KBM-7 (cell line): ENCODE measurements around the gene ASB5.
"Not testable (repeated sequence)": the region's sequence is repeated elsewhere in the genome, so short reads cannot be mapped to it uniquely, and the experiment has no call there.

Source experiments
- DNase-seq: peaks from one replicate; pipeline ENCODE4 v3.0.0-alpha.2; 2015
- in situ Hi-C: fragments of 300-500 bp; cut with MboI; formaldehyde crosslinking; loops from 2 replicates; pipeline ENCODE4 v1.14.3; 2020; ENCODE audit warnings: low sequenced_read_pairs, low pct_unique_long_range_greater_than_20kb, mixed read lengths

Gene ASB5

DNA sequence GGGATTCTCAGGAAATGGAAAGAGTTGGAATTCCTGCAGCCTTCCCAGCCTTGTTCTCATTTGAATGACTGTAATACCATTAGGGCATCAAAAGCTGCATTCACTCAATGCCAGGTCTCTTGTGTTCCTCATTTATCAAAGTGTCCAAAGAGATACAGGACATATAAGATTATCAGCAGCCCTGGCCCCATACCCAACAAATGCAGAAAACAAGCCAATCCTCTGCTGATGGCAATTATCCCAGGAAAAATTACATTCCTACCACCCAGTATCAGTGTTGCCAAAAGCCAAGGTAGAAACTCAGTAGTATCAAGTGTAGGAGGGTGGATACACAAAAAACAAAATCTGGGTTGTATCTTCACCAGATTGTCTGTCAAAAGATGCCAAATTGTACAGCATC, 18.5 kb upstream of the ASB5 start:
- DNase-seq: no peak
- in situ Hi-C loops: no loop called here

DNA sequence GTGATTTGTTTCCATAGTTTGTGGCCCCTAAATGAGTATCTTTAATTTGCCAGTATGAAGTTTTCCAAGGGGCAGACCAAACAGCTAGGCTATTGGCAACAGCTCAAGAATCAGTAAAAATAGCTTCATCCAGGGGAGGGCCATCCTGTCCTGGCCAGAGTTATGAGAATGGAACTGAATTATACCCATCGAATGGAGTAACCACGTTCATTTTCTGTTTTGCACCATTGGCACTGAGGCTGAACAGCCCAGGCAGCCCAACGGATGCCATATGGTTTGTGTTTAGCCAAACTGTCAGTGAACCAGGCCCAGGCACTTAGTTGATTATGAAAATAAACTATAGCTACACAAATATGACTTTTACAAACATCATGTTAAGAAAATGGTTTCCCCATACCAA, 17.7 kb upstream of the ASB5 start:
- no peak for DNase-seq
- in situ Hi-C loops: no loop called here

DNA sequence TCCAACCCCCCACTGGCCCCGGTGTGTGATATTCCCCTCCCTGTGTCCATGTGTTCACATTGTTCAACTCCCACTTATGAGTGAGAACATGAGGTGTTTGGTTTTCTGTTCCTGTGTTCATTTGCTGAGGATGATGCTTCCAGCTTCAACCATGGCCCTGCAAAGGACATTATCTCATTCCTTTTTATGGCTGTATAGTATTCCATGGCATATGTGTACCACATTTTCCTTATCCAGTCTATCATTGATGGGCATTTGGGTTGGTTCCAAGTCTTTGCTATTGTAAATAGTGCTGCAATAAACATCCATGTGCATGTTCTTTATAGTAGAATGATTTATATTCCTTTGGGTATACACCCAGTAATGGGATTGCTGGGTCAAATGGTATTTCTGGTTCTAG, 10.5 kb upstream of the ASB5 start:
- in situ Hi-C loops, DNase-seq: not testable (repeated sequence)

DNA sequence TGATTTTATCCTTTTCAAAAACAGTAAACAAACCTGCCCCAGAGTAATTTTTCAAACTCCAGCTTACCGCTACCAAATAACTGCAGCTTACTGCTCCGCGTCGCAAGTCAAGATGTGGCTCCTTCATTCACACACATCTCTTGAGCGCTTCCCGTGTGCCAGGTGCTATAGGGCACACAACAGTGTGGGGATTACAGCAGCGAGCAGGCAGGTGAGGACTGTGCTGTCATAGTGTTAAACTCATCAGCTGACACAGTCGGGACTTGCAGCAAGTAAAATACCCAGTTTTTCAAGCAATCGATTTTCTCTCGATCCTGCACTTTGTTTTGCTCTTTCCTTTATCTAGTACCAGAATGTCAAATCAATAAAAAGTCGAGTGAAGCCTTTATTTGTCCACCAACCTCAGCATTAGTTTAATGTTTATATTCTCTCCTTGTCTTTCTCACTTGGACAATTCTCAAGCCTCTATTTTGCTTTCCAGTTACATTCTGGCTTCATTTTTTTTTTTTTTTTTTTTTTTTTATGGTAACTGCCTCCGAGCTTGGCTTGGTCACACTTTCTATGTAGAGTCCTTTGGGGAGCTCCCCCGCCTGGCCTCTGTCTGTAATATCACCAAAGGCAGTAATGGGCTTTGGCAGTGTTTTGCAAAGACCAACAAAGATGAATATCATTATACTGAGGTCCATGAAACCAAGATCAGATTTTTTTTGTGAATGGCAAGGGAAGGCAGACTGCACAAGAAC, 8.3 kb upstream of the ASB5 start:
- peak; percentile 44 for DNase-seq
- in situ Hi-C loops: no loop called here

DNA sequence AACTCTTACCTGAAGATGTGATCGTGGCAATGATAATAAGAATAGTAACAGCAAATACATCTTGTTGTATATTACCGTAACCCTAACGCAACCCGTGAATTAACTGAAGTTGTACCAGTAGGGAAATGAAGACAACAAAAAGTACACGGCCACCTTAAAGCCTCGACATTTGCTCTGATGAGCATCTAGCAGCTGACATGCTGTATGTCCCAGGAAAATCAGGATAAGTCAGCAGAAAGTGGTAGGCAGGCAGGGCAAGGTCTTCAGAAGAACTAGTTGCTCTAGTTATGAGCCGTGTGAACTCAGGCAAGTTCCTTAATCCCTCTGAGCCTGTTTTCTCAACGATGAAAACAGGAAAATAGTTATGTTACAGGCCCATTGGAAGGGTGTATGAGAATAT, 7.7 kb upstream of the ASB5 start:
- in situ Hi-C loops: no loop called here
- no peak for DNase-seq

DNA sequence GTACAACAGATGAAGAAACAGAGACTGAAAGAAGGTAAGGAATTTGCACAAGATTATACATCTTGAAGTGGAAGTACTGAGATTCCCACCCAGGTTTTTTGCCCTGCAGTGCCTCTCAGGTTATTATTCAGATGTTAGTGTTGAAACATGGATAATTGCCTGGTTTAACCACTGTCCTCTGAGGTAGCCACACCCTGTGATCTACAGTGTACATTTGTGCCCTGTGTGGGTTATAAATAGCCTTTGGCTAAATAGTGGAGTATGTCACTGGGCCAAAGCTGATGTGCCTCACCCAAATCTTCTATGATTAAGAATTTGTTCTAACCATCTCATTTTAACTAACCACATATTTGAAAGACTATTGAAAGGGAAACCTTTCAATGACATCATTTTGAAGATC, 5.4 kb upstream of the ASB5 start:
- in situ Hi-C loops: no loop called here
- no peak for DNase-seq

DNA sequence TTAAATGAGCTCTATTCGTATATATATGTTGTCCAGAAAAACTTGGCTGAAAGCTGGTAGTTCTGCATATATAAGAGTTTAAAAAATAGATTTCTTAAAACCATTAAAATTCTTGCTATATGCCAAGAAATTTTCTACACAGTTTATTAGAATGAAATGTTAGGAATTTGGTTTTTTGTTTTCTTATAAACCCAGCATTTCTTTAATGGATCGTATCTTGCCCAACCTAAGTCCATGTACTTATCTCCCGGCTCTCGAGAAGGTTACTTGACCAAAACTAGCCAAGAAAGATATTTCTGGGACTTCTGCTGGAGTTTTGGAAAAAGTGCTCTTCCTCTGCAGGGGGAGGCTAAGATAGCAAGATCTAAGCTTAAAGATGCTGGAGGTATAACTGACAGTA, 4.7 kb upstream of the ASB5 start:
- in situ Hi-C loops: no loop called here
- DNase-seq: no peak

DNA sequence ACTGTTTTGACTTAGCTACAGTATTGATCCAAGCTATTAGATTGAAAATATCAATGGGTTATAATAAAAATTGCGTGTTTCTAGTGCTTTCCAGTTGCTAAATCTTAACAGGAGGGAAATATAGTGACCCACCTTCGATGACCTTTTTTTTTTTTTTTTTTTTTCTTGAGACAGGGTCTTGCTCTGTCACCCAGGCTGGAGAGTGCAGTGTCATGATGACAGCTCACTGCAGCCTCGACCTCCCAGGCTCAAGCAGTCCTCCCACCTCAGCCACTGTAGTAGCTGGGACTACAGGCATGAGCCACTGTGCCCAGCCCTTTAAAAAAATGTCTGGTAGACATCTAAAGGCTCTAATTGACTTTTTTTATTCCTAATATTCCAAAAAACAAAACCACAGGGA, 3.8 kb upstream of the ASB5 start:
- DNase-seq: no peak
- in situ Hi-C loops: no loop called here

DNA sequence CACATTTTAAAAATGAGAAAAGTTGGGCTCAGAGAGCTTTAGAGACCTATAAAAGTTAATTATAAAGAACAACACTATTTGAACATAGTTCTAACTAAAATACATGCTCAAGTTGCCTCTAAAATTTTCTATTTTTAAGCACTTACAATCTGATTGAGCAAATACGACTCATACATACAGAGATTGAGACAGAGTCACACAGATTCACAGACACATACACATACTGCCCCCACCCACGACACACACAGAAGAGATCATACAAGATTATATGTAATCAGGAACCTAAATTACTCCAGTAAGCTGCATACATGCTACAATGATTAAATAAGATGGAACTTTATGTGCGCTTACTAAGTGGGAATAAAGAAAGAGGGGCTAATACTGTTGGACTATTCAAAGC, 2.7 kb upstream of the ASB5 start:
- in situ Hi-C loops: no loop called here
- DNase-seq: no peak

DNA sequence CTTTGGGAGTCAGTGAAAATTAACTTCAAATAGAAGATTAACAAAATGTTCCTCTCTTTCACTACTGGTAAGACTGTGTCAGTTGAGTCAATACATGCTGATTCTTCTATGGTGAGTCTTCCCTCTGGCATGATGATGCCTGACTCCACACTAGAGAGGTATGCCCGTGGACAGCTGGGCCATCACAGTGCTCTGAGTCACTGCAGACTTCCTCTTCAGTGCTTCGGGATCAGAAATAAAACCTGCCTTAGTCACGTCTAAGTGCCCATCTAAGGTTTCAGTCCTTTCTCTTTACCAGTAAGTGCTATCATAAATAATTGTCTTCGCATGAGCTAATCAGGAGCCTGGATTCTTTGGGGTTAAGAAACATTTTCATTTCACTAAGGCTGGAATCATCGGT, 1.6 kb upstream of the ASB5 start:
- DNase-seq: no peak
- in situ Hi-C loops: no loop called here

DNA sequence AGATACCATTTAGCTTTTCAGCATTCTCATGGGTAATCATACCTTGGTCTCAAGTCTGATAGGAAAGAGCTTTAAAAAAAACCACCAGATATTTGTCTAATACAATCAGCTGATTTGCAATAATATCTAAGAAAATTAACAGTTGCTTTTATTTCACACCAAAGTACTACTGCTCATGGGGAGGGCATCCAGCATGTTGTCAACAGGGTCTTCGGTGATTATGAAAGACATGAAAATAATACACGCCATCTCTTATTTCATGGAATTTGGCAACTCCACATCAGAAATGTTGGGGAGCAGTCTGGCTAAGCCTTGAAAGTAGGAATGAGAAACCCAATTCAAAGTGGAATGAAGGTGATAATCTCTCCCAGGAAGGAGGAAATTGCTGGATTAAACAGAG, 3.0 kb downstream of the ASB5 start:
- in situ Hi-C loops: no loop called here
- DNase-seq: no peak

DNA sequence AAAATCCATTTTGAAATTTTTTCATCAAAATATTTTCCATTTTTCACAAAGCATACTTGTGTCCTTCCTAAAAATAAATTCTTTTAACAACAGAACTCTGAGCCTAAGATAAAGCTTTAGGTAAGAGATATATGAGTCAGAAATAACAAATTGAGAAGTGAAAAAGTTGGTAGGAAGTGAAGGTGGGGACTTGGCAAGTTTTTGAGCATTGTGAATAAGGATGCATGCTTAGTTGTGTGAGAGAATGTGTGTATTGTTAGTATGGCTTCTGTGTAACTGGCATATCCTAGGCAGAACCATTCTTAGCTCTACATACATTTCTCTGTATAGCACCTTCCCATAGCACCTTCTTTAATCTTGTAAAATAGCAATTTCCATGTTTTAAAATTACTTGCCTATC, 6.8 kb downstream of the ASB5 start:
- in situ Hi-C loops: no loop called here
- no peak for DNase-seq

DNA sequence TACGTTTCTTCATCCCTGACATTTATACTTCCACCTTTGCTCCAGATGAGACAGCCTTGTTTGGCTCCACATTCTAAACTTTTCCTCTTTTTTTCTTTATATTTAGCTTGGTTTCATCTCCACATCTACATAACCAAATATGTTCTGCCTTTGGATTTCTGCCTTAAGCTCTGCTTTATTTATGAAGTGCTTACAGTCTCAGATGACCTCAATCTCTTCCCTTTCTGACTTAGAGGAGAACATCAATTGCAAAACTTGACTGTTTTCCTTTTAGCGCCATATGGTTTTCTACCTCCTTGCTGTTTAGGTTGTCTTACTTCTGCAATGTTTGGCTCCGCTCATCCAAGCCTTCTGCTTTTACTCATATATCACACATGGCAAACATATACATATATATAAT, 7.5 kb downstream of the ASB5 start:
- in situ Hi-C loops: no loop called here

DNA sequence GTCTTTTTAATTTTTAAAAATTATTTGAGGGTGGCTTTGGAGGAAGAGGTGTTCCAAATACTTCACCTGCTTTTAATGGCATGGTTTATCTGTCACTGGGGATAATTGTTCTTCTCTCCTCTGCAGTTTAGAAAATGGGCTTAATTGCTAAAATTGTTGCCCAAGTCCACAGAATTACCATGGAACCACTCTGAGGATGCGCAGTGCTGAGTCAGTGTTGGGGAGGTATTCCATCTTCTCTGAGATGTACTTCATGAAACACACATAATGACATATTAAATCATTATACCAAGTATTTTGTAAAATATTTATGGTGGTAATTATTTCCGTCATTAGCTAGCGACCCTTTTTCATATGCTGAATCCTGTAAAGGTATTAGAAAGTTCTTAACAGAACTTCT, 8.0 kb downstream of the ASB5 start:
- in situ Hi-C loops: no loop called here
- DNase-seq: no peak

More for the DNA sequence above, 7.5 kb downstream of the ASB5 start:
- DNase-seq: no peak

DNA sequence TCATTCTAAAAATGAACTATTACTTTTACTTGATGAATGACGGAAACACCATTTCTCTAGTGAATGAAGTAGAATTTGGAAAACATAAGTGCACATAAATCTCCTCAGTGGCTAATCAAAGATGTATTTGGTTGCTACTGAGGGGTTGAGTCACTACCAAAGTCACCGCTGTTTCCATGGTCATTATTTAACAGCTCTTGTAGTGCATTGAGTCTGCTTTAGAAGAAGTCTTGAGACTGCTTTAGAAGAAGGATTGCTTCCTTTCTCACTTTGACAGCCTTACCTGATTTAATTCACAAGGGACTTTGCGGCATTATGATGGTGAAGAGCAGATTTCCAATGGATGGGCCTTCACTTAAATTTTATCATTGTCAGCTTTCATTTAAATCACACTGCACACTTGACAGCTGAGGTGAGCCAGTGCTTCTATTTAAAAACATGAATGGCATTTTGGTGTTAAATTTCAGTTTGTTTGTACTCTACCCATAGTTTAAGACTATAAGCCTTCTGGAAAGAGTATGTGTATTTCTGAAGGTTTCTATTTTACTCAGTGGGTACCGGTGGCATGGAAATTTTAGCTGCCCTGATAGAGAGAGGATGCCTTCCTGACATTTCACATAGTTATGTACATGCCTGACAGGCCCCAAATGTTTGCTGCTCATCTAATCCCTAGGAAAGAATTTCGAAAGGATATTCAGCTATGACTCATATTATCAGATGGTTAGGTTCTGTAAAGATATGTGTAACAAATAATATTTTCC, 9.5 kb downstream of the ASB5 start:
- in situ Hi-C loops: no loop called here
- no peak for DNase-seq

DNA sequence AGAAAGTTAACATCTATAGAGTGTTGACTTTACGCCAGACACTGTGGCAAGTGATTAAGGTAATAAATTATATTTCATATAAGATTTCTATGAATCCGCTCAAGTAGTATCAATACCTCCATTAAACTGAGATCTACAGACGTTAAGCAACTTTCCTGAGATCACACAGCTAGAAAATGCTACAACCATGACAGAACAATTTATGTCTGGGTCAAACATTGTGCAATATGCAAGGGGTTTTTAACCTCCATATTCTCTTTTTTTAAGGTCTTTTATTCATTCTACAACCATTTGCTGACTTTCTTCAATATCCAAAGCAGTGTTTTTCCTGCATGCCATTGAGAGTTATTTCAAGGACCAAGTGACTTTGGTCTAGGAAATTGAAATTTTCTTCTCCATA, 10.9 kb downstream of the ASB5 start:
- in situ Hi-C loops: no loop called here
- DNase-seq: no peak

DNA sequence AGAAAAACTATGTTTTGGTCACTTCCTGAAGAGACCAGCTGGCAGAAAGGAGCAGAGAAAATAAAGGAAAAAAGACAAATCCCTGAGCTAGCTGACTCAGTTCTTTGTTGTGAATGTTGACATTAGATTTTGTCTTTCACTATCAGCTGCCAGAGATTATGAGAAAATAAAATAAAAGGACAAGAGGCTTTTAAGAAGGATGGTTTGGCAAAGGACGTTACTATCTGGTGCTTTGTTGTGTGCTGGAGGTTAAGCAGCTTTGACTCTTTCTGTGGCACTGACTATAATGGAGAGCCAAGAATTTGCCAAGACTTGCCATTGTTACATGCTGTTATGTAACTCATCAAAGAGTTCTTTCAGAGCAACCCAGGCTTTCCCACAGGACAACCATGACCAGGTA, 12.1 kb downstream of the ASB5 start:
- in situ Hi-C loops: no loop called here
- DNase-seq: no peak

DNA sequence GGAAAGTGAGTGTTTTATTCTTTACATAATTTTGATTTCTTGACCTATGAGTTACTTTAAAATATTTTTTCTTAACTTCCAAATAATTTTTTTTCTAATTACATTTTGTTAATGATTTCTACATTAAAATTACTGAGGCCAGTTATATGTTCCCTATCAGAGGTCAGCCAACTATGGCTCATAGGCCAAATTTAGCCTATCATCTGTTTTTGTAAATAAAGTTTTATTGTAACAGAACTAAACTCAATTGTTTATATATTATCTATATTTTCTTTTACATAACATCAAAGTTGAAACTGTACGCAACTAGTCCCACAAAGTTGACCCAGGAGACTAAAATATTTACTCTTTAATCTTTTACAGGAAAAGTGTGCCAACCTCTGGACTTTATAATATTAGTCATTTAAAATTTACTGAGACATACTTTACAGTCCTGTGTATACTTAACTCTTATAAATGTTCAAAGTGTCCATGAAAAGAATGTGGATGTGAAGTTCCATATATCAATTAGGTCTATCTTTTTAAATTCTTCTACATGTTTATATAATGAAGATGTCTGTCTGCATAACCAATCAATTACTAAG, 26.2 kb downstream of the ASB5 start:
- no peak for DNase-seq
- in situ Hi-C loops: no loop called here

DNA sequence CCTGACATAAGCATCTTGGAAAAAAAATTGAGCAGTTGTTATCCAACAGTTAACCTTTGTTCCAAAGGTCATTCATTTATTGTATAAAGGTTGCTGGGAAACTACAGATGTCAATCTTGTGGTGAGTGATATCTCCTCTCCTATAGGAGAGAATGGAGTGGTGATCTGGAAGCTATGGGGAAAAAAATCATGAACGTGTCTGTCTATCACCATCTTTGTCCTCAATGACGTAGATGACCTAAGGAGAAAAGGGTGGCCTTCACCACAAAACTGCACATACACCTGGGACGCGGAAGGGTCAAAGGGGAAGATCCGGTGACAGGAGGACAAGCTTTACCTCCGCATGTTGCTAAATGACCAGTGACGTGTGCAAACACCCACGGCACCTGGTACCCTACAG, 27.3 kb downstream of the ASB5 start:
- in situ Hi-C loops: no loop called here
- DNase-seq: no peak

DNA sequence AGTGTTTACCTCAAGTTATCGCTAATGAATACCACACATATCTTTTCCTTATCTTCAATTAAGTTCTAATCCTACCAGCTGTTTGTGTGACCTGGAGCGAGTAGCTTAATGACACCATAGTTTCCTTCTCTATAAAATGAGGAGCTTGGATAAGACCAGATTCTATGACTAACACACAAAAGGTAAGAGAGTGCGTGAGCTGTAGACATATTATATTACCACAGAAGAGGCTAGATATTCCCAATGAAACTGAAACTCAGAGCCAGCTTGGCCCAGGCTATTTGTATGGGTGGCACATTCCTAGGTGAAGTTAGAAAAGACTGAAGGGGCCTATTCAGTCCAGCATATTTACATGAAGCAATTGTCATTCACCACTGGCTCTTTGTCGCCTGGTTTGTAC, 30.2 kb downstream of the ASB5 start:
- DNase-seq: no peak
- in situ Hi-C loops: no loop called here

DNA sequence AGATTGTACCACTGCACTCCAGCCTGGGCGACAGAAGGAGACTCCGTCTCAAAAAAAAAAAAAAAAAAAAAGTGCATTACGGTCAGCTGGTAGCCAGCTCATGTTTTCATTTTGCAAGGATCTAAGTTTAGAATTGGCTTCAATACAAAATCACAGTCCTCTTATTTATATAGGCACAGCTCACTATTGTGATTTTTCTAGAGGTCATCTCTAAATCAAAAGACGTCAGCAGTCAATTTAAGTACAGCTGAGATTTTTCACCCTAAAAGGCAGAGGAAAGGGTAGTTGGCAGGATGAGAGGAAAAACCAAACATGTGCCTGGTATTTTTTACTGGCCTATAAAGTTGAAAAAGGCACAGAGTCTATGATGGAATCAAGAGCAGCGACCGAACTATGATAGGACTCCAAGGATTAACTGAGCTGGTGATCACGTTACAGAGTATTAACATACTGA, 30.8 kb downstream of the ASB5 start:
- DNase-seq: no peak
- in situ Hi-C loops: no loop called here
